ENCODE results near the gene PPP2R2D. TPM values are rescaled to one million over a fixed set of nuclear protein-coding genes. Genes with fewer than 3 reads are reported as not detected.

Gene PPP2R2D
- total RNA-seq, 1 experiment from 2014 or later = 35.1 TPM

DNA sequence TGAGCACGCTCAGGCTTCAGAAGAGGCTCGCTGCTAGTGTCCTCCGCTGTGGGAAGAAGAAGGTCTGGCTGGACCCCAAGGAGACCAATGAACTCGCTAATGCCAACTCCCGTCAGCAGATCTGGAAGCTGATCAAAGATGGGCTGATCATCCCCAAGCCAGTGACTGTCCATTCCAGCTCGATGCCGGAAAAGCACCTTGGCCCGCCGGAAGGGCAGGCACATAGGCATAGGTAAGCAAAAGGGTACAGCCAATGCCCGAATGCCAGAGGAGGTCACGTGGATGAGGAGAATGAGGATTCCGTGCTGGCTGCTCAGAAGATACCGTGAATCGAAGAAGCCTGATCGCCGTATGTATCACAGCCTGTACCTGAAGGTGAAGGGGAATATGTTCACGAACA, 5.7 kb upstream of the PPP2R2D start:
- no peak overlapping the region for H3T11ph ChIP-seq (ENCODE audit: low read length)
- no peaks in the 10 kb centered on the region for H3K79me1 ChIP-seq (ENCODE audit: insufficient read depth, low read depth, low read length, poor library complexity, severe bottlenecking)
- Mint-ChIP-seq H3K27ac (no peak overlapping the region), H3K4me3 (no peak overlapping the region), H3K4me1 (peaks cover 15 to 25% of the 10 kb centered on the region in 2 experiments), H3K27me3 (ENCODE audit: low read depth) (peaks cover 39% of the 10 kb centered on the region), H3K36me3 (ENCODE audit: insufficient read depth in 1 of 3, low read depth in 3 of 3) (no peaks in the 10 kb centered on the region), H3K9me3 (no peaks in the 10 kb centered on the region; a peak in 1 of 5 replicates)
- H3K4me1 ChIP-seq (ENCODE audit: insufficient read depth, low read length) = no peaks in the 10 kb centered on the region
- no CpG with 5 or more reads among the region's 17 CpGs for WGBS (ENCODE audit: extremely low coverage, insufficient read length, low lambda C conversion rate)
- H2BK12ac ChIP-seq (ENCODE audit: insufficient read length, low read depth, low read length) = no peak overlapping the region
- H3K9me3 ChIP-seq (ENCODE audit: control insufficient read depth, low read depth, low read length) = no peaks in the 10 kb centered on the region
- H3K23me2 ChIP-seq (ENCODE audit: insufficient read length, low read depth, low read length, poor library complexity, severe bottlenecking) = peaks cover 4% of the 10 kb centered on the region
- no peak overlapping the region for H3K27ac ChIP-seq (ENCODE audit: insufficient read length, low read depth, low read length)
- H2BK120ac ChIP-seq (ENCODE audit: low read depth, low read length, poor library complexity, severe bottlenecking) = no peak overlapping the region
- H4K20me1 ChIP-seq (ENCODE audit: control insufficient read depth, insufficient read depth, insufficient read length) = no peaks in the 10 kb centered on the region
- H3K14ac ChIP-seq (ENCODE audit: insufficient read depth, low read length) = no peak overlapping the region
- H3K4ac ChIP-seq (ENCODE audit: low read depth, low read length) = no peak overlapping the region
- no peak overlapping the region for H3K18ac ChIP-seq (ENCODE audit: insufficient read length, low read depth, low read length)
- no peak for DNase-seq
- no peak overlapping the region for H2BK5ac ChIP-seq (ENCODE audit: insufficient read length, low read length)
- H3K56ac ChIP-seq (ENCODE audit: insufficient read length, low read depth, low read length) = no peak overlapping the region
- no peak overlapping the region for H2AK5ac ChIP-seq (ENCODE audit: insufficient read length, low read length)
- no peak for TF ChIP-seq CTCF (conservative IDR thresholded peaks at IDR 0.05)
- H3K9ac ChIP-seq (ENCODE audit: extremely low read depth, insufficient read length, low read length) = no peak overlapping the region
- H2BK15ac ChIP-seq (ENCODE audit: low read depth, low read length) = no peak overlapping the region
- no peak overlapping the region for H2BK20ac ChIP-seq (ENCODE audit: low read depth, low read length, poor library complexity, severe bottlenecking)
- H3K27me3 ChIP-seq (ENCODE audit: insufficient read depth, low read length) = no peaks in the 10 kb centered on the region; the same call in 1 of the 2 replicates
- H4K91ac ChIP-seq (ENCODE audit: insufficient read length, low read depth, low read length) = no peak overlapping the region
- H4K5ac ChIP-seq (ENCODE audit: insufficient read length, low read depth, low read length) = no peak overlapping the region
- H3K23ac ChIP-seq (ENCODE audit: insufficient read length, low read depth, low read length) = no peak overlapping the region
- H3K4me2 ChIP-seq (ENCODE audit: insufficient read depth, insufficient read length, low read length) = no peak overlapping the region
- no peak overlapping the region for H4K8ac ChIP-seq (replicated peaks; ENCODE audit: insufficient read length, low read depth, low read length)
- H2AFZ ChIP-seq (ENCODE audit: low read length) = no peak overlapping the region
- no peaks in the 10 kb centered on the region for H3K79me2 ChIP-seq (ENCODE audit: insufficient read depth, low read length)
